ENCODE measurements around the gene ENTPD6.
"Not testable (repeated sequence)": the region's sequence is repeated elsewhere in the genome, so short reads cannot be mapped to it uniquely, and the experiment has no call there.

DNA sequence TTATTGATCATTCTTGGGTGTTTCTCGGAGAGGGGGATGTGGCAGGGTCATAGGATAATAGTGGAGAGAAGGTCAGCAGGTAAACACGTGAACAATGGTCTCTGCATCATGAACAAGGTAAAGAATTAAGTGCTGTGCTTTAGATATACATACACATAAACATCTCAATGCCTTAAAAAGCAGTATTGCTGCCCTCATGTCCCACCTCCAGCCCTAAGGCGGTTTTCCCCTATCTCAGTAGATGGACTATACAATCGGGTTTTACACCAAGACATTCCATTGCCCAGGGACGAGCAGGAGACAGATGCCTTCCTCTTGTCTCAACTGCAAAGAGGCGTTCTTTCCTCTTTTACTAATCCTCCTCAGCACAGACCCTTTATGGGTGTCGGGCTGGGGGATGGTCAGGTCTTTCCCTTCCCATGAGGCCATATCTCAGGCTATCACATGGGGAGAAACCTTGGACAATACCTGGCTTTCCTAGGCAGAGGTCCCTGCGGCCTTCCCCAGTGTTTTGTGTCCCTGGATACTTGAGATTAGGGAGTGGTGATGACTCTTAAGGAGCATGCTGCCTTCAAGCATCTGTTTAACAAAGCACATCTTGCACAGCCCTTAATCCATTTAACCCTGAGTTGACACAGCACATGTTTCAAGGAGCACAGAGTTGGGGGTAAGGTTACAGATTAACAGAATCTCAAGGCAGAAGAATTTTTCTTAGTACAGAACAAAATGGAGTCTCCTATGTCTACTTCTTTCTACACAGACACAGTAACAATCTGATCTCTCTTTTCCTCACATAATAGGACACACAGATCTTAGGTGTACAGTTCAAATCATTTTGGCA lies 38.7 kb downstream of the ENTPD6 start:
- not testable (repeated sequence) for TF ChIP-seq POLR2A (IDR thresholded peaks at IDR 0.05; ENCODE audit: low read length); GATA1 (IDR thresholded peaks at IDR 0.05; ENCODE audit: low read depth, low read length)

Measured in erythroblast (primary cell).